C4-2B (cell line): ENCODE results near the gene KRT17.
"Not testable (repeated sequence)": the region's sequence is repeated elsewhere in the genome, so short reads cannot be mapped to it uniquely, and the experiment has no call there.

Experiments
- ZFX ChIP-seq: fragments of 450-650 bp; IDR thresholded peaks from 2 replicates; pipeline ENCODE4 v1.6.1; 2017
- TF ChIP-seq, protein P1 (sequence below): fragments of 450-650 bp; conservative IDR thresholded peaks from 2 replicates; pipeline ENCODE4 v1.5.1; 2017; ENCODE audit warnings: mild to moderate bottlenecking

DNA sequence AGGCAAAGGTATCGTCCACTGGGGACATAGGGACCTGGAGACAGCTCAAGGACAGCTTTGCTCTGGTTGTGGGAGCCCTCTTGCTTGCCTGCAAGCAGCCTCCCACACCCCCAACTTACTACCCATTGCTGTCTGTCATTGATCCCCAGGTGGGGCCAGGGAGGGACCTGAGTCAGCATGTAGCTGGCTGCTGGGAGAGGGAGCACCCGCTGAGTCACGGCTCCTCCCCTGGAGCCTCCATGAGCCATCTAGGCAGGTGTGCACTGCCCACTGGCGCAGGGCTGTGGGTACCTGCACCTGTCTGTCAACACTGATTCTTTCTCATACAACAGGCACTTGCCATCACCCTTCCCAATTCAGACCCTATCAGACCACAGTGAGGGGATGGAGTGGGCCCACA is 47.6 kb downstream of the KRT17 start:
- TF ChIP-seq, protein P1, sequence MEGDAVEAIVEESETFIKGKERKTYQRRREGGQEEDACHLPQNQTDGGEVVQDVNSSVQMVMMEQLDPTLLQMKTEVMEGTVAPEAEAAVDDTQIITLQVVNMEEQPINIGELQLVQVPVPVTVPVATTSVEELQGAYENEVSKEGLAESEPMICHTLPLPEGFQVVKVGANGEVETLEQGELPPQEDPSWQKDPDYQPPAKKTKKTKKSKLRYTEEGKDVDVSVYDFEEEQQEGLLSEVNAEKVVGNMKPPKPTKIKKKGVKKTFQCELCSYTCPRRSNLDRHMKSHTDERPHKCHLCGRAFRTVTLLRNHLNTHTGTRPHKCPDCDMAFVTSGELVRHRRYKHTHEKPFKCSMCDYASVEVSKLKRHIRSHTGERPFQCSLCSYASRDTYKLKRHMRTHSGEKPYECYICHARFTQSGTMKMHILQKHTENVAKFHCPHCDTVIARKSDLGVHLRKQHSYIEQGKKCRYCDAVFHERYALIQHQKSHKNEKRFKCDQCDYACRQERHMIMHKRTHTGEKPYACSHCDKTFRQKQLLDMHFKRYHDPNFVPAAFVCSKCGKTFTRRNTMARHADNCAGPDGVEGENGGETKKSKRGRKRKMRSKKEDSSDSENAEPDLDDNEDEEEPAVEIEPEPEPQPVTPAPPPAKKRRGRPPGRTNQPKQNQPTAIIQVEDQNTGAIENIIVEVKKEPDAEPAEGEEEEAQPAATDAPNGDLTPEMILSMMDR: not testable (repeated sequence)
- TF ChIP-seq ZFX: not testable (repeated sequence)
